ENCODE measurements around the gene PRKAG2. TPM values are rescaled to one million over a fixed set of nuclear protein-coding genes. Genes with fewer than 3 reads are reported as not detected.
A peak's percentile ranks its signal among the peaks of the same experiment; 100 is the strongest.

The PRKAG2 gene
- total and polyA plus RNA-seq, 2 of the 8 experiments (the other 6 are each of a cell fraction or from before 2014, with no cell fraction given), result 7.5 to 18.1 TPM

DNA sequence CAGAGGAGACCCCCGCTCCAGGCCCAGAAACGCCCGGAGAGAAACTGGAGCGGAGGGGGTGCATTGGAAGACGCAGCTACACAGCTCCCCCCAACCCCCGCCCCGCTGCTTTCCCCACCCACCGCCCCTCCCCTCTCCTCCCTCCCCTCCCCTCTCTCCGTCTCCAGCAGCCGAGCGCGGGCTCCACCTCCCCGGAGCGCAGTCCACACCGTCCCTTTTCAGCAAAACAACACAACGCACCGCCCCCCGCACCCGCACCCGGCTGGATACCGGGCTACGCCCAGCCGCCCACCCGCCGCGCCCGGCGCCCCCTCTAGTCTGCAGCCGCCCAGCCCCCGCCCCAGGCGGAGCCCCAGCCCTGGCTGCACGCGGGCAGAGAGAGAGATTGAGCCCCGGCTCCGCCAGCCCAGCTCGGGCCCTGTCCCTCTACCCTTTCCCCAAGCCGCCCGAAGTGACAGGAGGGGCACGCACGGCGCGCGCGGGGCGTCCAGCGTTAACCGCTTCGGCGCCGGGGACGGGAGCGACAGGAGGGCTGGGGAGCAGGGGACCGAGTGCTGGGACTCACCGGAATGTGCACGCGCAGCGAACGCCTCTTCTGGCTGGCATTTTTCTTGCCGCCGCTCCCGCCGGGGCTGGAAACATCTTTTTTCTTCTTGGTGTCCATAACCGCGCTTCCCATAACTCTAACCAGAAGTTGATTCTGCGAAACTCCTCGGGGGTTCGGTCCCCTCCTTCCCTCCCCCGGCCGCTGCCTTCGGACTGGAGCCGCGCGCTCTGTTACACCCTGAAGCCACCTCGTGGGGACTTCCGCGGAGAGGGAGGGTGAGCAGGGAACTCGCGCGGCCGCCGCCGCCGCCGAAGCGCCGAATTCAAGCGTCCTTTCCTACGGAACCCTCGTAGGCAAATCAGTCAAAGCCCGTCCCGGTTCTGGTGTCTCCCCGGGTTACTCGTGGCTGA, 695 bp downstream of the PRKAG2 start:
- Histone ChIP-seq H2BK5ac (ENCODE audit: low read depth, low read length) (no peak overlapping the region), H2AFZ (ENCODE audit: low read length) (peak overlapping the region; percentile 1; the same call in 1 of the 2 replicates), H3K23me2 (ENCODE audit: low read depth, low read length) (peaks cover 25% of the 10 kb centered on the region), H4K8ac (ENCODE audit: extremely low read depth, insufficient read depth, low read length) (no peak overlapping the region), H2BK15ac (ENCODE audit: low read length) (no peak overlapping the region), H3K79me2 (ENCODE audit: control insufficient read depth in 1 of 2, insufficient read depth in 2 of 2, low read length in 2 of 2) (no peaks in the 10 kb centered on the region), H3K4ac (replicated peaks; ENCODE audit: insufficient read length, low read depth, low read length) (no peak overlapping the region), H4K20me1 (replicated peaks in 1 of 2; ENCODE audit: control insufficient read depth in 1 of 2, insufficient read depth in 2 of 2, low read length in 2 of 2) (no peaks in the 10 kb centered on the region), H2BK120ac (replicated peaks; ENCODE audit: low read depth, low read length) (no peak overlapping the region), H3K4me3 (ENCODE audit: extremely low read depth in 1 of 4, insufficient read depth in 2 of 4, low read depth in 3 of 4, low read length in 4 of 4) (peak overlapping the region; percentile 38 to 74 (median 68)), H2BK12ac (ENCODE audit: low read depth, low read length) (no peak overlapping the region), H3K56ac (replicated peaks; ENCODE audit: insufficient read length, low read depth, low read length) (no peak overlapping the region), H4K91ac (replicated peaks; ENCODE audit: insufficient read length, low read length) (no peak overlapping the region), H2BK20ac (ENCODE audit: low read length) (no peak overlapping the region), H3K9me3 (ENCODE audit: insufficient read depth in 2 of 2, low read depth in 1 of 2, low read length in 1 of 2) (no peaks in the 10 kb centered on the region), H3K4me1 (replicated peaks in 1 of 4; ENCODE audit: control insufficient read depth in 3 of 4, insufficient read depth in 4 of 4, low read length in 3 of 4) (peaks cover 0 to 14% (median 4%) of the 10 kb centered on the region in 4 experiments; a peak in 6 of 7 replicates), H3K4me2 (ENCODE audit: insufficient read depth in 1 of 2, low read depth in 2 of 2, low read length in 2 of 2) (peak overlapping the region; percentile 66 to 93), H3K14ac (ENCODE audit: insufficient read length) (no peak overlapping the region), H3K27me3 (replicated peaks in 1 of 4; ENCODE audit: control insufficient read depth in 3 of 4, extremely low read depth in 1 of 4, insufficient read depth in 3 of 4, low read length in 3 of 4) (peaks cover 6 to 28% (median 19%) of the 10 kb centered on the region in 4 experiments), H3K9ac (replicated peaks in 1 of 4; ENCODE audit: extremely low read depth in 1 of 4, low read depth in 3 of 4, low read length in 3 of 4) (no peak overlapping the region), H3K18ac (ENCODE audit: extremely low read depth, low read length) (peak overlapping the region; percentile 83), H3K36me3 (ENCODE audit: control insufficient read depth in 2 of 4, insufficient read depth in 4 of 4, low read length in 3 of 4) (no peaks in the 10 kb centered on the region), H3K27ac (ENCODE audit: low read depth, low read length) (no peak overlapping the region), H3K23ac (ENCODE audit: insufficient read length) (no peak overlapping the region), H4K5ac (ENCODE audit: insufficient read length, low read depth, low read length) (peak overlapping the region; percentile 15), H2AK5ac (ENCODE audit: low read depth, low read length) (no peak overlapping the region), H3K79me1 (ENCODE audit: low read depth, low read length) (no peaks in the 10 kb centered on the region)
- CTCF ChIA-PET (ENCODE audit: partially characterized antibody), result no interaction called here
- POLR2A ChIA-PET (ENCODE audit: partially characterized antibody), result interaction anchor here (1.1 to 1.5 kb wide), 2 partner anchors 19 to 149 kb away, joined by 3 read pairs; no protein-coding TSS in a partner anchor
- WGBS, 2 experiments (ENCODE audit: extremely low coverage in 1 of 2, insufficient coverage in 1 of 2, insufficient read length in 1 of 2, insufficient replicate concordance in 2 of 2, low coverage in 1 of 2, low lambda C conversion rate in 2 of 2, missing lambda C conversion rate in 1 of 2), result 0% methylated on average over 59 of the region's 93 CpGs; no CpG with 5 or more reads in 1 of the 2 experiments
- DNase-seq (ENCODE audit: low read depth in 1 of 2, low spot score in 2 of 2) (peak in 1 of 2 experiments; percentile 85), FAIRE-seq (no peak)
- TF ChIP-seq NANOG (IDR thresholded peaks at IDR 0.05; ENCODE audit: insufficient read depth, low read depth, low read length, poor library complexity, severe bottlenecking) (no peak), MAFK (IDR thresholded peaks at IDR 0.05; ENCODE audit: low read depth, low read length) (no peak), PHF8 (conservative IDR thresholded peaks at IDR 0.05; ENCODE audit: low read depth, low read length) (peak; percentile 17; the same call in 1 of the 2 replicates), BCL11A (IDR thresholded peaks at IDR 0.05; ENCODE audit: low read depth in 2 of 2, low read length in 2 of 2) (no peak), EGR1 (IDR thresholded peaks at IDR 0.05; ENCODE audit: borderline replicate concordance, low read depth, low read length) (0 out of 2 replicates have a peak, but pooled peaks have one; percentile 42), HDAC2 (IDR thresholded peaks at IDR 0.05; ENCODE audit: borderline replicate concordance in 1 of 2, low read depth in 2 of 2, low read length in 2 of 2) (peak; percentile 33 to 48; a peak in 1 of 4 replicates), FOSL1 (IDR thresholded peaks at IDR 0.05; ENCODE audit: insufficient read depth, low read depth, low read length) (no peak), TEAD4 (IDR thresholded peaks at IDR 0.05; ENCODE audit: low read depth, low read length) (peak; percentile 33; the same call in 1 of the 2 replicates), CEBPB (IDR thresholded peaks at IDR 0.05; ENCODE audit: low read depth, low read length) (no peak)
- TF ChIP-seq, protein P1, sequence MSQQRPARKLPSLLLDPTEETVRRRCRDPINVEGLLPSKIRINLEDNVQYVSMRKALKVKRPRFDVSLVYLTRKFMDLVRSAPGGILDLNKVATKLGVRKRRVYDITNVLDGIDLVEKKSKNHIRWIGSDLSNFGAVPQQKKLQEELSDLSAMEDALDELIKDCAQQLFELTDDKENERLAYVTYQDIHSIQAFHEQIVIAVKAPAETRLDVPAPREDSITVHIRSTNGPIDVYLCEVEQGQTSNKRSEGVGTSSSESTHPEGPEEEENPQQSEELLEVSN (IDR thresholded peaks at IDR 0.05), result peak; percentile 23; the same call in 1 of the 2 replicates

Measured in H1 (cell line).